GM18499 (cell line): ENCODE results near the gene MTREX.

Experiments used
- ATAC-seq: cut with Tn5 transposase; IDR thresholded peaks from one replicate; pipeline ENCODE4 v1.9.1; 2021; ENCODE audit warnings: moderate number of reproducible peaks; ENCODE audit not compliant: insufficient read depth, unreplicated experiment

Gene MTREX

GRCh38 chr5:55456216-55456895 is 148.6 kb downstream of the MTREX start:
- no peak for ATAC-seq

- ATAC-seq, result no peak
Measured at GRCh38 chr5:55459572-55459971, 151.8 kb downstream of the MTREX start.

- no peak for ATAC-seq
Measured at GRCh38 chr5:55463613-55464012, 155.8 kb downstream of the MTREX start.

GRCh38 chr5:55467862-55468551 is 160.2 kb downstream of the MTREX start:
- ATAC-seq, result no peak

- ATAC-seq, result no peak
Measured at GRCh38 chr5:55469839-55470238, 162.1 kb downstream of the MTREX start.

GRCh38 chr5:55470282-55470681 is 162.5 kb downstream of the MTREX start:
- no peak for ATAC-seq

GRCh38 chr5:55471468-55471867 is 163.7 kb downstream of the MTREX start:
- no peak for ATAC-seq

GRCh38 chr5:55472642-55473041 is 164.9 kb downstream of the MTREX start:
- no peak for ATAC-seq
